Astrocyte (in vitro differentiated cells and primary cell): ENCODE data around the gene MRPL41. TPM values are rescaled to one million over a fixed set of nuclear protein-coding genes. Genes with fewer than 3 reads are reported as not detected.

Experiments used
- DNase-seq: peaks from one replicate; pipeline ENCODE4 v3.0.0-alpha.2; 2010; ENCODE audit warnings: low read depth
- FAIRE-seq: peaks from 2 replicates; lab custom pipeline; 2011; peaks lifted over from hg19 to GRCh38; lab: Jason Lieb, UNC
- H2AFZ ChIP-seq: 2 replicates; pipeline ENCODE4 v1.6.0; 2012; ENCODE audit warnings: low read depth, low read length, inconsistent platforms
- H3K27ac ChIP-seq: 2 replicates; pipeline ENCODE4 v1.5.1; 2011; ENCODE audit warnings: low read depth, low read length, inconsistent platforms
- H3K27me3 ChIP-seq: 2 replicates; pipeline ENCODE4 v1.6.0; 2011; ENCODE audit warnings: low read length, inconsistent platforms; ENCODE audit not compliant: insufficient read depth
- H3K36me3 ChIP-seq: 2 replicates; pipeline ENCODE4 v1.5.1; 2011; ENCODE audit warnings: low read length, inconsistent platforms; ENCODE audit not compliant: insufficient read depth
- H3K4me1 ChIP-seq: 2 replicates; pipeline ENCODE4 v1.5.1; 2011; ENCODE audit warnings: low read length, inconsistent platforms; ENCODE audit not compliant: insufficient read depth
- H3K4me2 ChIP-seq: 2 replicates; pipeline ENCODE4 v1.6.0; 2012; ENCODE audit warnings: low read length, inconsistent platforms
- H3K4me3 ChIP-seq: 2 replicates; pipeline ENCODE4 v1.5.1; 2011; ENCODE audit warnings: low read depth, mild to moderate bottlenecking, low read length, inconsistent platforms; ENCODE audit not compliant: insufficient read depth
- H3K79me2 ChIP-seq: 2 replicates; pipeline ENCODE4 v1.6.0; 2012; ENCODE audit warnings: mild to moderate bottlenecking, low read length, inconsistent platforms; ENCODE audit not compliant: insufficient read depth
- H3K9ac ChIP-seq: 2 replicates; pipeline ENCODE4 v1.6.0; 2012; ENCODE audit warnings: mild to moderate bottlenecking, low read length, inconsistent platforms
- H3K9me3 ChIP-seq: 2 replicates; pipeline ENCODE4 v1.5.1; 2012; ENCODE audit warnings: low read depth, mild to moderate bottlenecking, low read length, inconsistent platforms; ENCODE audit not compliant: insufficient read depth
- H4K20me1 ChIP-seq: 2 replicates; pipeline ENCODE4 v1.6.0; 2012; ENCODE audit warnings: low read length, inconsistent platforms; ENCODE audit not compliant: insufficient read depth
- H3K27ac Mint-ChIP-seq: one replicate; pipeline ENCODE4 v1.8.0; 2021; ENCODE audit warnings: mild to moderate bottlenecking, mixed read lengths; ENCODE audit not compliant: unreplicated experiment
- H3K27me3 Mint-ChIP-seq: one replicate; pipeline ENCODE4 v1.8.0; 2021; ENCODE audit warnings: low read depth, mixed read lengths; ENCODE audit not compliant: unreplicated experiment
- H3K36me3 Mint-ChIP-seq: one replicate; pipeline ENCODE4 v1.8.0; 2021; ENCODE audit warnings: low read depth, mixed read lengths; ENCODE audit not compliant: unreplicated experiment
- H3K4me1 Mint-ChIP-seq: one replicate; pipeline ENCODE4 v1.8.0; 2021; ENCODE audit warnings: low read depth, mixed read lengths; ENCODE audit not compliant: unreplicated experiment
- H3K4me3 Mint-ChIP-seq: one replicate; pipeline ENCODE4 v1.8.0; 2021; ENCODE audit warnings: mild to moderate bottlenecking, moderate library complexity, mixed read lengths; ENCODE audit not compliant: unreplicated experiment
- H3K9me3 Mint-ChIP-seq: one replicate; pipeline ENCODE4 v1.8.0; 2021; ENCODE audit warnings: mild to moderate bottlenecking, mixed read lengths; ENCODE audit not compliant: unreplicated experiment
- CTCF ChIP-seq: IDR thresholded peaks from 2 replicates; pipeline ENCODE4 v1.5.1; 2011; ENCODE audit warnings: low read depth, mild to moderate bottlenecking, inconsistent platforms, low read length, moderate library complexity; ENCODE audit not compliant: insufficient read depth
- EZH2 ChIP-seq: IDR thresholded peaks from 2 replicates; pipeline ENCODE4 v1.6.1; 2012; ENCODE audit warnings: mild to moderate bottlenecking, low read length, inconsistent platforms; ENCODE audit not compliant: insufficient read depth
- total RNA-seq: library from RNA; stranded (reverse); gene quantifications from 2 replicates; pipeline ENCODE4 v1.2.1, GENCODE V29; 2021

Gene MRPL41
- total RNA-seq, 1 donor from 2014 or later: 58.6 TPM

GRCh38 chr9:137519553-137519952 lies 32.1 kb upstream of the MRPL41 start:
- DNase-seq (no peak), FAIRE-seq (no peak)
- H4K20me1 ChIP-seq: no peaks in the 10 kb centered on the region
- no peak overlapping the region for H3K27ac ChIP-seq
- no peak overlapping the region for H3K9ac ChIP-seq
- no peaks in the 10 kb centered on the region for H3K9me3 Mint-ChIP-seq
- no peak overlapping the region for H3K4me2 ChIP-seq
- no peaks in the 10 kb centered on the region for H3K79me2 ChIP-seq
- peaks cover 7% of the 10 kb centered on the region for H3K36me3 Mint-ChIP-seq
- no peaks in the 10 kb centered on the region for H3K4me1 ChIP-seq
- no peak overlapping the region for H3K4me3 Mint-ChIP-seq
- no peaks in the 10 kb centered on the region for H3K4me1 Mint-ChIP-seq
- no peaks in the 10 kb centered on the region for H3K27me3 ChIP-seq
- H3K27ac Mint-ChIP-seq: no peak overlapping the region
- H3K36me3 ChIP-seq: no peaks in the 10 kb centered on the region
- TF ChIP-seq EZH2 (no peak), CTCF (no peak)
- H3K4me3 ChIP-seq: no peak overlapping the region
- no peak overlapping the region for H2AFZ ChIP-seq
- no peaks in the 10 kb centered on the region for H3K27me3 Mint-ChIP-seq
- H3K9me3 ChIP-seq: no peaks in the 10 kb centered on the region

GRCh38 chr9:137520614-137521404 lies 30.9 kb upstream of the MRPL41 start:
- Histone ChIP-seq H3K4me2 (no peak overlapping the region), H2AFZ (no peak overlapping the region), H3K36me3 (no peaks in the 10 kb centered on the region), H3K9me3 (no peaks in the 10 kb centered on the region), H3K27me3 (no peaks in the 10 kb centered on the region), H4K20me1 (no peaks in the 10 kb centered on the region), H3K4me1 (no peaks in the 10 kb centered on the region), H3K27ac (no peak overlapping the region), H3K4me3 (no peak overlapping the region), H3K79me2 (no peaks in the 10 kb centered on the region), H3K9ac (no peak overlapping the region)
- H3K27me3 Mint-ChIP-seq: no peaks in the 10 kb centered on the region
- H3K27ac Mint-ChIP-seq: no peak overlapping the region
- H3K4me1 Mint-ChIP-seq: no peaks in the 10 kb centered on the region
- FAIRE-seq (no peak), DNase-seq (no peak)
- H3K36me3 Mint-ChIP-seq: peaks cover 7% of the 10 kb centered on the region
- no peaks in the 10 kb centered on the region for H3K9me3 Mint-ChIP-seq
- TF ChIP-seq CTCF (no peak), EZH2 (no peak)
- no peak overlapping the region for H3K4me3 Mint-ChIP-seq

- Mint-ChIP-seq H3K9me3 (no peaks in the 10 kb centered on the region), H3K27ac (no peak overlapping the region), H3K27me3 (no peaks in the 10 kb centered on the region), H3K36me3 (peaks cover 7% of the 10 kb centered on the region), H3K4me3 (no peak overlapping the region), H3K4me1 (no peaks in the 10 kb centered on the region)
- Histone ChIP-seq H3K27me3 (no peaks in the 10 kb centered on the region), H3K27ac (no peak overlapping the region), H3K4me3 (no peak overlapping the region), H3K9me3 (no peaks in the 10 kb centered on the region), H4K20me1 (no peaks in the 10 kb centered on the region), H3K4me2 (no peak overlapping the region), H3K36me3 (no peaks in the 10 kb centered on the region), H2AFZ (no peak overlapping the region), H3K79me2 (no peaks in the 10 kb centered on the region), H3K9ac (no peak overlapping the region), H3K4me1 (no peaks in the 10 kb centered on the region)
- DNase-seq (no peak), FAIRE-seq (no peak)
- TF ChIP-seq EZH2 (no peak), CTCF (no peak)
Measured at GRCh38 chr9:137521405-137521985, 30.2 kb upstream of the MRPL41 start.
